ENCODE results near the gene IKZF4.
"Not testable (repeated sequence)": the region's sequence is repeated elsewhere in the genome, so short reads cannot be mapped to it uniquely, and the experiment has no call there.

The IKZF4 gene

DNA sequence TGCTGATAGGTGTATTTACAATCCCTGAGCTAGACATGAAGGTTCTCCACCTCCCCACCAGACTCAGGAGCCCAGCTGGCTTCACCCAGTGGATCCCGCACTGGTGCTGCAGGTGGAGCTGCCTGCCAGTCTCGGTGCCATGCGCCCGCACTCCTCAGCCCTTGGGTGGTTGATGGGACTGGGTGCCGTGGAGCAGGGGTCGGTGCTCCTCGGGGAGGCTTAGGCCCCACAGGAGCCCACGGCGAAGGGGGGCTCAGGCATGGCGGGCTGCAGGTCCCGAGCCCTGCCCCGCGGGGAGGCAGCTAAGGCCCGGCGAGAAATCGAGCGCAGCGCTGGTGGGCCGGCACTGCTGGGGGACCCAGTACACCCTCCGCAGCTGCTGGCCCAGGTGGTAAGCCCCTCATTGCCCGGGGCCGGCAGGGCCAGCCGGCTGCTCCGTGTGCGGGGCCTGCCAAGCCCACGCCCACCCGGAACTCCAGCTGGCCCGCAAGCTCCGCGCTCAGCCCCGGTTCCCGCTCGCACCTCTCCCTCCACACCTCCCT, 20.8 kb upstream of the IKZF4 start:
- DNase-seq, result not testable (repeated sequence)

DNA sequence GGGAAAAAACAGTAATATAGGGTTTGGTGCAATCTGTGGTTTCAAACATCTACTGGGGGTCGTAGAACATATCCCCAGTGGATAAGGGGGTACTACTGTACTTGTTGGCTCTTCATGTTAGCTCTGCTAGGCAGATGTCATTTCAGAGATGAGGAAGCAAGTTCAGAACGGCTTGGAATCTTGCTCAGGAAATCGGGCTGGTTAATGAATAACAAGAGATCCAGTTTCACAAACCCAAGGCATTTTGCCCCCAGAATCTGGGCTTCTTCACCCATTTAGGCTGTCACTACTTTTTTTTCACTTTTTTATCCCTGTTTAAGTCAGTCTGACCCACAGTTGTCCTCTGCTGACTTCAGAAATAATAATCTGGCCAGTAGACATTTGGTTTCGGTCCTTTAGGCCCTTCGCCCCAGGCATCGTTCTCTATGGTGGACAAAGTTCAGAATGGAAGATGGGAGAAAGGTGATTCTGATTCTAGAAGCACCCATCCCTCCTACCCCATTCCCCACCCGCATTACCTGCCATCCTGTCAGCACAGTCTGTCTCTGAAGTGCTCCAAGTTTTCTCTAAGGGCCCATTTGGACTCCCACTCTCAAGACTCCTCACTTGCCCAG, 19.2 kb upstream of the IKZF4 start:
- no peak for DNase-seq

DNA sequence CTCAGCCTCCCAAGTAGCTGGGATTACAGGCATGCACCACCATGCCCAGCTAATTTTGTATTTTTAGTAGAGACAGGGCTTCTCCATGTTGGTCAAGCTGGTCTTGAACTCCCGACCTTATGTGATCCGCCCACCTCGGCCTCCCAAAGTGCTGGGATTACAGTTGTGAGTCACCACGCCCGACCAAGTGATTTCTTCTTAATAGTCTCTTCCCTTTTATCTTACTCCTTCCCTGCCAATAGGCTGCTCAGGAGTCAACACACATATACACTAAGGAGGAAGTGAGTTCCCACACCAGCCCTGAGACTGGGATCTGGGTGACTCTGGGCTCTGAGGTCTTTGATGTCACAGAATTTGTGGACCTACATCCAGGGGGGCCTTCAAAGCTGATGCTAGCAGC, 17.5 kb upstream of the IKZF4 start:
- DNase-seq, result not testable (repeated sequence)

DNA sequence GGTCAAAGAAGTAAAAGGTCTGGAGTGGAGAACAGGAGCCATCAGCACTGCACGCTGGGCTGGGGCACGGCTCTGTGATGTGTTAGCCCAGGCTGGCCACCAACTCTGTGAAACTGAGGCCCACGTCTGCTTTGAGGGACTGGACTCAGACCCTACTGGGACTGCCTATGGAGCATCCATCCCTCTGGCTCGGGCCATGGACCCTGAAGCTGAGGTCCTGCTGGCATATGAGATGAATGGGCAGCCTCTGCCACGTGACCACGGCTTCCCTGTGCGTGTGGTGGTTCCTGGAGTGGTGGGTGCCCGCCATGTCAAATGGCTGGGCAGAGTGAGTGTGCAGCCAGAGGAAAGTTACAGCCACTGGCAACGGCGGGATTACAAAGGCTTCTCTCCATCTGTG, 16.6 kb upstream of the IKZF4 start:
- no peak for DNase-seq

DNA sequence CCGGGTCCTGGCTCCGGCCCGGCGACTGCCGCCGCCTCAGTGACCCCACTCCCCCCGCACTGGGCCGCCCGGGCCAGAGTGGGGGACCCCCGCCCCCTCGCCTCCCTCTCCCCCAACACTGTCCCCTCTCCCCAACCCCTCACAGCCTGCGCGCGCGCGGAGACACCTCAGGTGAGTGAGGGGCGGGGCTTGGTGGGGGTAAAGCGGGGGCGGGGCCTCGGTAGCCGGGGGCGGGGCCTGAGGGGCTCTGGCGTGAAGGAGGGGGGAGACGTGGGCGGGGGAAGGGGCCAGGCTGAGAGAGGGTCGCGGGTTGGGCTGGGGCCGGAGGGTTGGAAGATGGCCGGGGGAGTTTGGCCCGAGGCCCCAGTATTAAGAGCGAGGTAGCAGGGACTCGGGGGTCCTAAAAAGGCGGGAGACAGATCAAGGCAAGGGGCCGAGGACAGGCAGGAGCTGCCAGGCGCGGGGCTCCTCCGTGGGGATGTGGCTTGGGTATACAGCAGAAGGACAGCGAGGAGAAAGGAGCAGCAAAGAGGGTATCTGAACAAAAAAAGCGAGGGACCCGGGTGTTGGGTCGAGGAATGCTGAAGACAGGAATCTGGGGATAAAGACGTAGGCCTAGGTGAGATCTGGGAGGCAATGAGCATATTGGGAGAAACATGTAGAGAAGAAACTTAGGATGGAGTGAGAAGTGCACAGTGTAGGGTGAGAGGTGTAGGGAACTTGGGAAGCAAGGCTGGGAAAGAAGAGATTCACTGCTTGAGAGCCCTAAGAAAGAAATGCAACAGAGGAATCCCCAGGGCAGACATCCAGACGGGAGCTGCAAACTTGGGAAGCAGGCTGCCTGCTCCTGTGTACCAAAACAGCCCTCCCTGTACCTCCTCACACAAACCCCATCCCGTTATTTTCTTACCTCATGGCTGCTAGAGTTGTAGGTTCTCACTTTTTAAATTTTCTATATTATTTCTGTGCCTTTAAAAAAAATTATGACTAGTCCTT, 13.0 kb upstream of the IKZF4 start:
- DNase-seq, result peak in 1 of 2 experiments; percentile 43

DNA sequence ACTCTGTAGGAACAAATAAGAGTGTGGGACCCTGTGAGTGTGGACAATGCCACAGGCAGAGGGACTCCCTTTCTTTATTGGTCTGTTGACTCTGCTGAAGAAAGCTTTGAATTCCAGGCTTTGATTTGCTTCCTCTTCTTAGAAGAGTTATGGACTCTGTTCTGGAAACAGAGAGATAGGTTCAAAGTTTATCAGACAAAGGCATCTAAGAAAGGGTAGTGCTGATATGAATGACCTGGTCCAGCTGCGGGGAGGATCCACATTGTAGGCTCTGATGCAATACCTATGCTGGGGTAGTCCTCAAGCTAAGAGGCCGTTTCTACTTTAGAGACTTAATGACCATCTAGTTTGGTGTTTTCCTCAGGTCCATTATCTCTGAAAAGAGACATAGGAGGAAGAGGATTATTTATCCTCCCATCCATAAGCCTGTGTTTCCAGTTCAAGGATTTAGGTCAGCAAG, 10.7 kb upstream of the IKZF4 start:
- DNase-seq, result no peak

DNA sequence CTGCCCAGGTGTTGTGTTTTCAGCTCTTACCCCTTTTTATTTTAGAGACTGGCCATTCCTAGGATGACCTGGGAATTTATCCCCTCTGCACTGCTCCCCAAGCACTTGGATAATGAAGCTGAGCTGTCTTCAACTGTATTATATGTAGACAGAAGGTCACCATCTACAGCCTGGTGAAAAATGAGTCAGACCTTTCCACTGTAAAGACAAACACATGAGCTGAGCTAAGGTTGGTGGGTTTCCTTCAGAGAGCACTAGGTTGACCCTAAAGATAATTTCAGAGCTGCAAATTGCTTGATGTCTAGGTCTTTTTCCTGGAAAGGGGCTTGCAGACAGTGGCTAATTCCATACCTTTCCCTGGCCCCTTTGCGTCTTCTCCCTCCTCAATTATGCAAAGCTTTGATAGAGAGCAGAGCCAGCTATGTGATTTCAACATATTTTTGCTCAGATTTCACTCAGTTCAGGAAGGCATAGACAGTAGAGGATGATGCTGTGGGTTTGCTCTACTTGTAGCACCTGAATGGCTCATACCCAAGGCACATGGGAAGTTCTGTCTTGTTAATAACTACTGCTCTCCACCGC, 9.2 kb upstream of the IKZF4 start:
- DNase-seq, result no peak

DNA sequence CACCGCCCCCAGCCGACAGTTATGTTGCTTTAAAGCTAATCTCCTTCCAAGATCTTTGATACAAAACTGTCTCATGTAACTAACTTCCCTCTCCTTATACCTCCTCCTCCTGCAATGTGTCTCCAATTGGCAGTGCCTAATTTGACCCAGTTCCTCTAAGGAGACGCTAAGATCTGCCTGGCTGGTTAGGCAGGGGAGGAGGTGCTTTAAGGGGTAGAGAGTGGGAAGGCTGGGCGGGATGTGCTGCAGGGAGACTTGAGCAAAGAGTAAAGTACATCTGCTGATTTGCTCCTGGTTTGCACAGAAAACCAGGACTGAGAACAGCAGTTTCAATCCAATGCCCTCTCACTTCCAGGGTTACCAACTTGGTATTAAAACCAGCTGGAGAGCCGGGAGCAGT, 7.4 kb upstream of the IKZF4 start:
- DNase-seq, result no peak

DNA sequence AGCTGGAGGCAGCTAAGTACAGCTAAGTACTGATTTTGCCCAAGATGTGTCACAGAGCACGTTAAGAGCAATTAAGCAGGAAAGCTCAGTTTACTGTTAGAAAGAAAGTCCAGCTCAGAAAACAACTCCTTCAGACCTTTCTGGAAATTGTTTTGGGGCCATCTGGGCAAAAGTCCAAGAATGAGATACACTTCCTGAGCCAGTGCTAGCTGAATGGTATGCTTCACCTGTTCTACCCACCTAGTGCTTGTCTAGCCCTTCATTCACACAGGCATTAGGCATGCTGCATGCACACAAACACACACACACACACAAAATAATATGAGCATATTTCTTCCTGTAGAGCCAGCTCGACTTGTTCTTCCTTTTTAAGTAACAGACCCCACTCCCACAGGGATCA, 6.6 kb upstream of the IKZF4 start:
- no peak for DNase-seq

DNA sequence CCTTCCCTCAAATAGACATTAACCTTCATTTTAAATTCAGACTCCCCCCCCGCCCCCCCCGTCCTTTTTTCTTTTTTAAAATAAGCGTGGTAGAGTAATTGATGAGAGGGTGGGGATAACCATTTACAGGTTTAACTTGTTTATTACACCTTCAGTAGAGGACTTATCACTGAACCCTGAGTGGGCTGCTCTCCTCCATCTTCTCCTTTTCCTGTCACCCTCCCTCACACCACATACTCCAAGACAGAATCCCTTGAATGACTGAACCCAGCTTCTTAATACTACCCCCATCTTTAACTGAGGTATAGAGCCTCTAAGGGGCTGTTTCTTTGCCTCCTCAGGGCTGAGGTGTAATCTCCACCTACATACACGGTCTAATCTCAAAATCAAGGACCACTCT, 3.7 kb upstream of the IKZF4 start:
- no peak for DNase-seq

DNA sequence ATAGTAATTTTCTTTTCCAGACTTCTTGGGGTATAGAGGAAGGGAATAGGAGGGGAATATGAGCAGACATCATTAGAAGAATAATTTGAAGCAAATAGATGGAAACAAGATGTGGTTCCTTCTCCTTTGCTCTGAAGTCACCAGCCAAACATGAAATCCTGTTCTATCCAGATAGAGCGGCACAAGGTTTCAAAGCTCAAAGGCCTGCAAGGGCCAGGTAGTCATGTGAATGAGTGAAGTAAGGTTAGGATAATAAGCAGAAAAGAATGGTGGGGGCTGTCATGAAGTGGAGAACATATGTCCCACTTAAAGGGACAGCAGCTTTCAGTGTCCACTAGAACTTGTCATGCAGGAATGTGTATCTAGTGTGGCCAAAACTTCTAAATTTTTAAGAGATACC, 2.5 kb upstream of the IKZF4 start:
- no peak for DNase-seq

DNA sequence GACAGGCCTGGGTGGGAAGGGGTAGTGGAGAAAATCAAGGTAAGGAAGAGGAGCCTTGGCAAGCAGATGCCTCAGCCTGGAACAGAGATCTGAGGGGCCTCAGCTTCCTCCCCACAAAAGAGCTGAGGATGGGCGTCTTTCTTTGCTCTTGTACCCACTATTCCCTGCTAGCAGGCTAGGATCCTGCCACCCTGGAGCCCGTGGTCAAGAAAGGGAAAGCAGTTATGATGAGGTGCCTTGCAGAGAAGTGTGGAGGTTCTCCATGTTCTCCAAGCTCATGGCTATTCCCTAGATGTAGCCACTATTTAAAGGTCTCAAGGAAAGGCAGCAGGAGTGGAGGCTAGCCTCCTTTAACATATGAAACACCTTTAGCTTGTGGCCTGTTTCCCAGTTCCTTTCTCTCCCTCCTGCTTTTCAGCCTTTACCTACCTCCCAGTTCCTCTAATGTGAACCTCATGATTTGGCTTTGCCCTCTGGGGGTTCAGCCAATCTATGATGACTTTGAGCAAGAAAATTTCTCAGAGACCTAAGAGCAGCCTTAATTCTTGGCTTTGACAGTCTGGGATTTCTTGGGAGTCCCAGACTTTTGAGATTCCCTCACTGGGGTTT, 1.1 kb downstream of the IKZF4 start:
- DNase-seq, result no peak

DNA sequence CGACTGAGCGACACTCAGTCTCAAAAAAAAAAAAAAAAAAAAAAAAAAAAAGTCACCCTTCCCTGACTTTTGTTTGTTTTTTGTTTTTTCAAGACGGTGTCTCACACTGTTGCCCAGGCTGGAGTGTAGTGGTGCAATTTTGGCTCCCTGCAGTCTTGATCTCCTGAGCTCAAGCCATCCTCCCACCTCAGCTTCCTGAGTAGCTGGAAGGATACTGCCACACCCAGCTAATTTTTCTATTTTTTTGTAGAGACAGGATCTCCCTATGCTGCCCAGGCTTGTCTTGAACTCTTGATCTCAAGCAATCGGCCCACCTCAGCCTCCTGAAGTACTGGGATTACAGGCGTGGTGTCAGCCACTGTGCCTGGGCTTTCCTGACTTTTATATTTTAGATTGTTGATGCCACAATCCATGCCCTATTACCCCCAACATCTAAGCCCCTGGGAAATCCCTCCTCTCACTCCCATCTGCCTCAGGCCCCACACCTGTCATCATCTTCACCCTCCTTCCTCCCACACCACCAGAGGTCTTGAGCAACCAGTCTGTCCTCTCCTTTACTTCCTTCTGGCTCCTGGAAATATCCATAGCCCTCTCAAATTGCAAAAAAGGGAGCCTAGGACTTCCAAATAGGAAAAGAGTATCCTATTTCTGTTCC, 7.8 kb downstream of the IKZF4 start:
- DNase-seq, result no peak

DNA sequence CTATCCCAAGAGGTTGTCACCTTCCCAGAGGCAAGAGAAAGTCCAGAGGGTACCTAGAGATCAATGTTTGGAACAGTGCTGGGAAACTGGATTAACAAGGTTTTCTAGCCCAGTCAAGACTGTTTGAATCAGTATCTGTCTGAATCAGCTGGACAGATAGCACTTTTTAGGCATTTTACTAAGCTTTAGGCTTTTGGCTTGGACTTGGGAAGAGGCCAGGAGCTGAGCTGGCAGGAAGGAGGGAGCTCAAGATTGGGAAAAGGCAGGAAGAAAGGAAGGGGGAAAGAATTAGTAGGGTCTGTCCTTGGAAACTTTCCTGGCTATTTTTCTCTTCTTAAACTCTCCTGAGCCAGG, 8.3 kb downstream of the IKZF4 start:
- no peak for DNase-seq

DNA sequence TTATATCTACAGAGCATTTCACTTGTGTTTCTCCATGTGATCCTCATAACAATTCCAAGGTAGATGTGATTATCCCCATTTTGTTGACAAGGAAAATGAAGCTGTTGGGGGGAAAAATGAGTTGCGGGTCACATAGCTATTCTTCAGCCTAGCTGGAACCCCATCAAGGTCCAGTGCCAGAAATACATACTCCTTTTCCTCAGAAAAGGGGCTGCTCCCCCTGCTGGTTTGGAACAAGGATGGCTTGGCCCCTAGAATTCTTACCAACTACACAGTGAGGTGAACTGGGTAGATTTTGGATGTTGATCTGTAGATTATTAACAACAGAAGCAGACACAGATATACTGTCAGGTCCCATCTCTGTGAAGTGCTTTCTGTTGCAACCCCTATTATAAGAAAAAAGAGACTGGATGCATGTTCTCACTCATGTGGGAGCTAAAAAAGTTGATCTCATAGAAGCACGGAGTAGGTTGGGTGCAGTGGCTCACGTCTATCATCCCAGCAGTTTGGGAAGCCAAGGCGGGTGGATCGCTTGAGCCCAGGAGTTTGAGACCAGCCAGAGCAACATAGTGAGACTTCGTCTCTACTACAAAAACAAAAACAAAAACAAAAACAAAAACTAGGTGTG, 8.9 kb downstream of the IKZF4 start:
- peak in 1 of 2 experiments; percentile 53 for DNase-seq

DNA sequence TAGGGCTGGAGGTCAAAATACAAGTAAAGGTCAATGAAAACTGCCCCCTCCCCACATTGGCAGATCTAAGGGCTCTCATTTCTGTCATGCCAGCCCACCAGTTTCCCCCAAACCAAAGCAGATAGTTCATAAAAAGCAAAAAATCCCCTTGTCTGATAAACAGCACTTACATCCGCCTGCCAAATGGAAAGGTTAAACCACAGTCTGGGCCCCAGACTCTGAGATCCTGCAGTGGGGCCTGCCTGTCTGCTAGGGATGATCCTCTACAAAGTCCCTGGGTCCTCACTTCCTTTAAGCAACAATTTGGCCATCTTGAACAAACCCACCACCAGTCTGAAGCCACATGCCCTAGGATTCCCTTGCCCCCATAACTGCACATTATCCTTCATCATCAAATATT, 11.1 kb downstream of the IKZF4 start:
- no peak for DNase-seq

DNA sequence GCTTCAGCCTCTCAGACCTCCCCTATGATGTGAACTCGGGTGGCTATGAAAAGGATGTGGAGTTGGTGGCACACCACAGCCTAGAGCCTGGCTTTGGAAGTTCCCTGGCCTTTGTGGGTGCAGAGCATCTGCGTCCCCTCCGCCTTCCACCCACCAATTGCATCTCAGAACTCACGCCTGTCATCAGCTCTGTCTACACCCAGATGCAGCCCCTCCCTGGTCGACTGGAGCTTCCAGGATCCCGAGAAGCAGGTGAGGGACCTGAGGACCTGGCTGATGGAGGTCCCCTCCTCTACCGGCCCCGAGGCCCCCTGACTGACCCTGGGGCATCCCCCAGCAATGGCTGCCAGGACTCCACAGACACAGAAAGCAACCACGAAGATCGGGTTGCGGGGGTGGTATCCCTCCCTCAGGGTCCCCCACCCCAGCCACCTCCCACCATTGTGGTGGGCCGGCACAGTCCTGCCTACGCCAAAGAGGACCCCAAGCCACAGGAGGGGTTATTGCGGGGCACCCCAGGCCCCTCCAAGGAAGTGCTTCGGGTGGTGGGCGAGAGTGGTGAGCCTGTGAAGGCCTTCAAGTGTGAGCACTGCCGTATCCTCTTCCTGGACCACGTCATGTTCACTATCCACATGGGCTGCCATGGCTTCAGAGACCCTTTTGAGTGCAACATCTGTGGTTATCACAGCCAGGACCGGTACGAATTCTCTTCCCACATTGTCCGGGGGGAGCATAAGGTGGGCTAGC, 13.9 kb downstream of the IKZF4 start:
- no peak for DNase-seq

DNA sequence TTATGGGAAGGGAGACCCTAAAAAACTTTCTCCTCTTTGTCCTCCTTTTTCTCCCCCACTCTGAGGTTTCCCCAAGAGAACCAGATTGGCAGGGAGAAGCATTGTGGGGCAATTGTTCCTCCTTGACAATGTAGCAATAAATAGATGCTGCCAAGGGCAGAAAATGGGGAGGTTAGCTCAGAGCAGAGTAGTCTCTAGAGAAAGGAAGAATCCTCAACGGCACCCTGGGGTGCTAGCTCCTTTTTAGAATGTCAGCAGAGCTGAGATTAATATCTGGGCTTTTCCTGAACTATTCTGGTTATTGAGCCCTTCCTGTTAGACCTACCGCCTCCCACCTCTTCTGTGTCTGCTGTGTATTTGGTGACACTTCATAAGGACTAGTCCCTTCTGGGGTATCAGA, 16.3 kb downstream of the IKZF4 start:
- DNase-seq, result no peak

DNA sequence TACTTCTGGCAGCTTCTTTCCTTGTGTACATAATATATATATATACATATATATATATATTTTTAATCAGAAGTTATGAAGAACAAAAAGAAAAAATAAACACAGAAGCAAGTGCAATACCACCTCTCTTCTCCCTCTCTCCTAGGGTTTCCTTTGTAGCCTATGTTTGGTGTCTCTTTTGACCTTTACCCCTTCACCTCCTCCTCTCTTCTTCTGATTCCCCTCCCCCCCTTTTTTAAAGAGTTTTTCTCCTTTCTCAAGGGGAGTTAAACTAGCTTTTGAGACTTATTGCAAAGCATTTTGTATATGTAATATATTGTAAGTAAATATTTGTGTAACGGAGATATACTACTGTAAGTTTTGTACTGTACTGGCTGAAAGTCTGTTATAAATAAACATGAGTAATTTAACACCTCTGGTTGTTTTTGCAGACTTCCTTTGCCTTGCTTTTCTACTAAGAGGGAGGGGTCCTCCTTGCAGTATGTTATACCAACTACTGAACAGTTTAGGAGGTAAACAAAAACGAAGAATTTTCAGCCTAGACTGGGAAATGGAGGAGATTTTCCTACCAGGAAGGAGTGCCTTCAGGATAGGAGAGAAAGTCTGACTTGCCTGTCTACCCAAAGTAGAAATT, 17.3 kb downstream of the IKZF4 start:
- no peak for DNase-seq

DNA sequence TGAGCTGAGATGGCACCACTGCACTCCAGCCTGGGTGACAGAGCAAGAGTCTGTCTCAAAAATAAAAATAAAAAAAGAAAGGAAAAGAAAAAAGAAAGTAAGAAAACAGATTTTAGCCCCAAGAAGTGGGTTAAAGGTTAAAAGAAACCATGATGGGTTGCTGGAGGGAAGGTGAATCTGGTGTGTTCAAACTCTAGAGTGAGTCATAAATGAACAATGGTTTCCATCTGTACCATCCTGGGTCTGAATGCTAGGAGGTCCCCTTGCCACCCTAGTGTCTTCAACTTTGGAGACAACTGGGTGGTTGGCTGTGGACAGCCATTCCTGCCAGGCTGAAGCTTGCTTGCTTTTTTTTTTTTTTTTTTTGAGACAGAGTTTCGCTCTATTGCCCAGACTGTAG, 19.3 kb downstream of the IKZF4 start:
- no peak for DNase-seq

DNA sequence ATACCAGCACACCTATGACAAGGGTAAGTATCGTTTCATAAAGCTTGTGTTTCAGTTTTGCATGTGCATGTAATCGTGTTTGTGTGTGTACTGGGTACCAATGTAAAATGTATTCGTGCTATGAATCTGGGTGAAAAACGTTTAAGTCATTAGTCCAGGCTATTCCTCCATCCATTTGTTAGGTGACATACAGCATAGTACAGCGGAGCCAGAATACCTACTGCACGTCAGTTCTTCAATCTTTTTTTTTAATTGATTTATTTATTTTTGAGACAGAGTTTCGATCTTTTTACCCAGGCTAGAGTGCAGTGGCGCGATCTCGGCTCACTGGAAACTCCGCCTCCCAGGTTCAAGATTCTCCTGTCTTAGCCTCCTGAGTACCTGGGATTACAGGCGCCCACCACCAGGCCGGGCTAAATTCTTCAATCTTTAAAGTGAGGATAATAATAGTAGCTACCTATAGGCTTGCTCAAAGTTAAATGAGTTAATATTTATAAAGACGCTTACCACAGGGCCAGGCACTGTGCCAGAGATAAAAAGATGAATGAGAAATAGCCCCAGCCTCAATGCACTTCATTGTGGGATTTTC, 20.2 kb downstream of the IKZF4 start:
- DNase-seq, result no peak
